NB4 (cell line): Measurements from ENCODE around the gene AP2M1.

ENCODE experiments used
- DNase-seq: peaks from one replicate; pipeline ENCODE4 v3.0.0; 2010; ENCODE audit warnings: low read depth
- H3K4me3 ChIP-seq: one replicate; pipeline ENCODE4 v1.5.1; 2011; ENCODE audit warnings: mild to moderate bottlenecking, low read depth, low read length, moderate library complexity
- MYC ChIP-seq: IDR thresholded peaks from 2 replicates; pipeline ENCODE4 v1.6.1; 2011; ENCODE audit warnings: low read depth, low read length
- POLR2A ChIP-seq: IDR thresholded peaks from 2 replicates; pipeline ENCODE4 v1.6.1; 2011; ENCODE audit warnings: mild to moderate bottlenecking; ENCODE audit not compliant: insufficient read length; ENCODE audit errors: extremely low read depth
- TF ChIP-seq, protein P1 (sequence below): IDR thresholded peaks from one replicate; pipeline ENCODE4 v1.5.1; 2012; ENCODE audit warnings: low read depth, low read length
- TF ChIP-seq, protein P2 (sequence below): IDR thresholded peaks from 2 replicates; pipeline ENCODE4 v1.6.1; 2011; ENCODE audit warnings: low read depth, low read length

AP2M1 gene

DNA sequence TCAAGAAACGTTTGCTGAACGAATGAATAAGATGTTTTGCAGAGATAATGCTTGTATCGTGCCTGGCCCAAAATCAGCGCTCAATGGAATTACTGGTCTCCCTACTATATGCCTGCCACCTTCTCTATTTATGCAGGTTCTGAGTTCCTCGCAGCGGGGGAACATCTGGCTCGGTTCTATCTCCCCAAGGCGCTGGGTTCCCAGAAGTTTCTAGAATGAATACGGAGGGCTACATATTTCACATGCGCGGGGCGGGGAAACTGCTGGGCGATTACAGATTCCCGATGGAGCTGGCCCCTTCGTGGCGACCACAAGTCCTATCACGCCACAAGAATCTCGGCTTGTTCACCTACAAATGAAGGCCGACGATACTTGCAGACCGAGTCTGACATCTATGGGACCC, 39.9 kb upstream of the AP2M1 start:
- TF ChIP-seq, protein P1, sequence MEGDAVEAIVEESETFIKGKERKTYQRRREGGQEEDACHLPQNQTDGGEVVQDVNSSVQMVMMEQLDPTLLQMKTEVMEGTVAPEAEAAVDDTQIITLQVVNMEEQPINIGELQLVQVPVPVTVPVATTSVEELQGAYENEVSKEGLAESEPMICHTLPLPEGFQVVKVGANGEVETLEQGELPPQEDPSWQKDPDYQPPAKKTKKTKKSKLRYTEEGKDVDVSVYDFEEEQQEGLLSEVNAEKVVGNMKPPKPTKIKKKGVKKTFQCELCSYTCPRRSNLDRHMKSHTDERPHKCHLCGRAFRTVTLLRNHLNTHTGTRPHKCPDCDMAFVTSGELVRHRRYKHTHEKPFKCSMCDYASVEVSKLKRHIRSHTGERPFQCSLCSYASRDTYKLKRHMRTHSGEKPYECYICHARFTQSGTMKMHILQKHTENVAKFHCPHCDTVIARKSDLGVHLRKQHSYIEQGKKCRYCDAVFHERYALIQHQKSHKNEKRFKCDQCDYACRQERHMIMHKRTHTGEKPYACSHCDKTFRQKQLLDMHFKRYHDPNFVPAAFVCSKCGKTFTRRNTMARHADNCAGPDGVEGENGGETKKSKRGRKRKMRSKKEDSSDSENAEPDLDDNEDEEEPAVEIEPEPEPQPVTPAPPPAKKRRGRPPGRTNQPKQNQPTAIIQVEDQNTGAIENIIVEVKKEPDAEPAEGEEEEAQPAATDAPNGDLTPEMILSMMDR: no peak
- TF ChIP-seq, protein P2, sequence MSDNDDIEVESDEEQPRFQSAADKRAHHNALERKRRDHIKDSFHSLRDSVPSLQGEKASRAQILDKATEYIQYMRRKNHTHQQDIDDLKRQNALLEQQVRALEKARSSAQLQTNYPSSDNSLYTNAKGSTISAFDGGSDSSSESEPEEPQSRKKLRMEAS: no peak
- TF ChIP-seq MYC: no peak
- no peak for TF ChIP-seq POLR2A
- DNase-seq: no peak
- H3K4me3 ChIP-seq: peak overlapping the region; percentile 100

DNA sequence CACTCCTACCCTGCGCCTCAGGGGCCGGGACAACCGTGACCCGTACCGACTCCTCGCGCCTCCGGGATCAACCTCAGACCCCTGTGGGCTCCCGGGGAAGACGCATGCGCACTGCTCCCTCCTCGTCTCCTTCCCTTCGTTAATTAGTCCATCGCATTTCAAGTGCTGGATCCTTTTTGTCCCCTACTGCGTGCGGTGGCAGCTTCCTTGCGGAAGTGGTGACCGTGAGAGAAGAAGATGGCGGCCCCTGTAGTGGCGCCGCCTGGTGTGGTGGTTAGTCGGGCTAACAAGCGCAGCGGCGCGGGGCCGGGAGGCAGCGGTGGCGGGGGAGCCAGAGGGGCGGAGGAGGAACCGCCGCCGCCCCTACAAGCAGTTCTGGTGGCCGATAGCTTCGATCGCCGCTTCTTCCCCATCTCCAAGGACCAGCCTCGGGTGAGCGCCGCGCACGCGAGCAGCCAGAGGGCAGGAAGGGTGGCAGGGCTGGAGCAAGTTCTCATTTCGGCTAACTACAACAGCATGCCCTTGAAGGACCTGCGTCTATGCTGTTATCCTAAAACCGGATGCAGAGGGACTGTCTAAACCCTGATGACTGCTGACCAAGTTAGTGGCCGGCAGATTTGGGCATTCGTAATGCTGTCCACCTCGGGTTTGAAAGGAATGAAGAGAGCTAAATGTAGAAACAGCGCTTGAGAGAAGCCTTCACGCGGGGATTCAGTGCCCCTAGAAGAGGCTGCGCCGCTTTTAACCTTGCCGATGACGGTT, 39.3 kb upstream of the AP2M1 start, which contains the start of gene EIF2B5:
TSS of gene EIF2B5 (plus strand) at position 210 of the 762 bp plus-strand sequence. CDS start at position 238, 28 bp downstream.
- TF ChIP-seq, protein P1: peak; percentile 8
- TF ChIP-seq POLR2A: peak; percentile 82
- TF ChIP-seq MYC: no peak; the same call in 1 of the 2 replicates
- TF ChIP-seq, protein P2: peak; percentile 52
- peak; percentile 95 for DNase-seq
- peak within 1 kb of the TSS; percentile 100 for H3K4me3 ChIP-seq

DNA sequence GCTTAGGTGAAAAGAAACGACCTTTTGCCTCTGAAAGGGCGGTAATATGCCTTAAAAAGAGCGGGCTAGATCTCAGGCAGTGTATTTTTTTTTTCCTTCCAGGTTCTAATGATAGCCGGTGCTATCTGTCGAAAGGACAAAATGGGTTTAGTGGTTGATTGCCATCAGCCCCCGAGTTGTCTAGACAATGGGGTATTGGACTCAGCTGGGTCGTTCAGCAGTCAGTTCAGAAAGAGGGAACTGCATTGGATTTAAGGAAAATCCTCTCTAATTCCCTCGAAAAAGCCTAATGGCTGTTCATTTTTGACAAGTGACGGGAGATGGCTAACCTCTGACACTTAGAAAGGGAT, 38.8 kb upstream of the AP2M1 start:
- DNase-seq: no peak
- H3K4me3 ChIP-seq: peak overlapping the region; percentile 100
- TF ChIP-seq, protein P2: no peak
- TF ChIP-seq MYC: no peak
- no peak for TF ChIP-seq POLR2A
- TF ChIP-seq, protein P1: no peak

DNA sequence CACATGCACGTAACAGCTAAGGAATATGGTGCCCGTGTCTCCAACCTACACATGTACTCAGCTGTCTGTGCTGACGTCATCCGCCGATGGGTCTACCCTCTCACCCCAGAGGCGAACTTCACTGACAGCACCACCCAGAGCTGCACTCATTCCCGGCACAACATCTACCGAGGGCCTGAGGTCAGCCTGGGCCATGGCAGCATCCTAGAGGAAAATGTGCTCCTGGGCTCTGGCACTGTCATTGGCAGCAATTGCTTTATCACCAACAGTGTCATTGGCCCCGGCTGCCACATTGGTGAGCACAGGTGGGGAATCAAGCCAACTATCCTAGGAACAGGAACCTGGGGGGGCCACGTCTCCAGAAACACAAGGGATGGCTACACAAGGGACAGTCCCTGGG, 34.2 kb upstream of the AP2M1 start:
- no peak overlapping the region for H3K4me3 ChIP-seq
- DNase-seq: no peak
- TF ChIP-seq, protein P1: no peak
- TF ChIP-seq, protein P2: no peak
- TF ChIP-seq MYC (no peak), POLR2A (no peak)

DNA sequence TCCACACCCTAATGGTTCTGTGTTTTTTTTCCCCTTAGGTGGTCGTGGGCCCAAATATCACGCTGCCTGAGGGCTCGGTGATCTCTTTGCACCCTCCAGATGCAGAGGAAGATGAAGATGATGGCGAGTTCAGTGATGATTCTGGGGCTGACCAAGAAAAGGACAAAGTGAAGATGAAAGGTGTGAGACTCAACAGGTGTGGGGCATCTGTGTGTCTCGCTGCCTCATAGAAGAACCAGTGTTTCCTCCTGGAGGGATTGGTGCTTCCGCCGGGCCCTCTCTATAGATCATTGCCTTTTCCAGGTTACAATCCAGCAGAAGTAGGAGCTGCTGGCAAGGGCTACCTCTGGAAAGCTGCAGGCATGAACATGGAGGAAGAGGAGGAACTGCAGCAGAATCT, 32.5 kb upstream of the AP2M1 start:
- no peak for DNase-seq
- TF ChIP-seq MYC: no peak
- no peak for TF ChIP-seq POLR2A
- TF ChIP-seq, protein P2: no peak
- TF ChIP-seq, protein P1: no peak
- H3K4me3 ChIP-seq: no peak overlapping the region
